LNCAP (cell line): ENCODE measurements around the gene EPS15.

ENCODE experiments used
- CTCF ChIP-seq: fragments of 450-650 bp; IDR thresholded peaks from 2 replicates; pipeline ENCODE4 v1.5.1; 2017; ENCODE audit warnings: mild to moderate bottlenecking

Gene EPS15

DNA sequence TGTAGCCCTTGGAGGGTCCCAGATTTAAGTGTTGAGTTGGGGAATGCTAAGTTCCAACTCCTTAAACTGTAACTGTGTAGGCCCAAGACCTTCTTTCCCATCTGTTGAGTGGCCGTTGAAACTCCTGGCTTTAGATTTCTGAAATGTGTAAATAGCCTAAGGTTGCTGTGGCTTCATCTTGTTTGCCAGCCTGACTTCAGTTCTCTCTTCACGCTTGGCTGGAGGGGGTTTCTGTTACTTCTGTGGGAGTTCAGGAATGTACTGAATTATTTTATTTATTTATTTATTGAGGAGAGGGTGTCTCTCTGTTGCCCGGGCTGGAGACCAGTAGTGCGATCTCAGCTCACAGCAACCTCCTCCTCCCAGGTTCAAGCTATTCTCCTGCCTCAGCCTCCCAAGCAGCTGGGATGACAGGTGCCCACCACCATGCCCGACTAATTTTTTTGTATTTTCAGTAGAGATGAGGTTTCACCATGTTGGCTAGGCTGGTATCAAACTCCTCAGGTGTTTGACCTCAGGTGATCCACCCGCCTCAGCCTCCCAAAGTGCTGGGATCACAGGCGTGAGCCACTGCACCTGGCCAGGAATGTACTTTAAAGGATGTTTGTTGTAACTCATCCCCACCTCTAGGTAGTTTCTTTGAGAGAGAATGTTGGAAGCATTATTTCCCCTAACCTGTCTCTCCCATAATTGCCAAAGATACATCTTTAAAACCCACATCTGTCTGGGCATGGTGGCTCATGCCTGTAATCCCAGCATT is 194.6 kb downstream of the EPS15 start:
- TF ChIP-seq CTCF: no peak

DNA sequence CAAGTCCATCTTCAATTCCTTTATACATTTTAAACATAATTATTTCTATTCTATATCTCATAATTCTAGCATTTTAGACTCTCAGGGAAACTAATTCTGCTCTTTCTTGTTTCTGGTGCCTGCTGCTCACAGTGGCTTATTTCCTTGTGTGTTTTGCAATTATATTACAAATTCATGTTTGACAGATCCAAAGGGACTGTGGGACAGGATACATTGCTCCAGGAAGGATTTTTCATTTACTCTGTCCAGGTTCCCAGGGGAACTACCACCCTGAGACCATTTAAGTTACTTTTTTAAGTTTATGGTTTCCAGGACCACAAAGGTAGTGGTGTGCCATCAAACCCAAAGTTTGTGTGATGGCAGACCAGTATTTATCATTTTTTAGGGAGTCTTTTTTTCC is 195.3 kb downstream of the EPS15 start:
- TF ChIP-seq CTCF: no peak

DNA sequence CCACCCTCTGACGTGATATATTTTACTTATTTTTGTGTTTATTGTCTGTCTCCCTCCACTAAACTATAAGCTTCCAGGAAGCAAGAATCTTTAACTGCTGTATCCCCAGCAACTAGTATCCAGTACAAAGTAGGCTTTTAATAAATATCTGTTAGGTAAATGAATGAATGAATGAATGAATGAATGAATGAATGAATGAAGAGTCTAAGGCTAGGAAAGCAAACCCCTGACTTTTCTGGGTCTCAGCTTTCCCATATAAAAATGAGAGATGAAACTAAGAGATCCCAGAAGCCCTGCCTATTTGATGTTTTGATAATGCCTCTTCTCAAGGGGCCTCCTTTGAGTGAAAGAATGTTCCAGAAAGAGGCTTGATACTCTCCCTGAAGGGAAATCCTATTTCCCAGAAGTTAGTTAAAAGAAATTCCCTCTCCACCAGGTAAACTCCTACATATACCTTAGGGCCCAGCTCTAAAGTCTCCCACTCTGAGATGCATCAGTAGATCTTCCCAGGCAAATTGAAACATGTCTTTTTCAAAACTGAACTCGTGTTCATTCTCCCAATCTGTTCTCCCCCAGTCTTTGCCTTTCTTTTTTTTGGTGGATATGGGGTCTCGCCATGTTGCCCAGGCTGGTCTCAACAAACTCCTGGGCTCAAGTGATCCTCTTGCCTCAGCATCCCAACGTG is 196.5 kb downstream of the EPS15 start:
- TF ChIP-seq CTCF: no peak

- no peak for TF ChIP-seq CTCF
These were observed 197.2 kb downstream of the EPS15 start for GRCh38 chr1:51321924-51322280.

DNA sequence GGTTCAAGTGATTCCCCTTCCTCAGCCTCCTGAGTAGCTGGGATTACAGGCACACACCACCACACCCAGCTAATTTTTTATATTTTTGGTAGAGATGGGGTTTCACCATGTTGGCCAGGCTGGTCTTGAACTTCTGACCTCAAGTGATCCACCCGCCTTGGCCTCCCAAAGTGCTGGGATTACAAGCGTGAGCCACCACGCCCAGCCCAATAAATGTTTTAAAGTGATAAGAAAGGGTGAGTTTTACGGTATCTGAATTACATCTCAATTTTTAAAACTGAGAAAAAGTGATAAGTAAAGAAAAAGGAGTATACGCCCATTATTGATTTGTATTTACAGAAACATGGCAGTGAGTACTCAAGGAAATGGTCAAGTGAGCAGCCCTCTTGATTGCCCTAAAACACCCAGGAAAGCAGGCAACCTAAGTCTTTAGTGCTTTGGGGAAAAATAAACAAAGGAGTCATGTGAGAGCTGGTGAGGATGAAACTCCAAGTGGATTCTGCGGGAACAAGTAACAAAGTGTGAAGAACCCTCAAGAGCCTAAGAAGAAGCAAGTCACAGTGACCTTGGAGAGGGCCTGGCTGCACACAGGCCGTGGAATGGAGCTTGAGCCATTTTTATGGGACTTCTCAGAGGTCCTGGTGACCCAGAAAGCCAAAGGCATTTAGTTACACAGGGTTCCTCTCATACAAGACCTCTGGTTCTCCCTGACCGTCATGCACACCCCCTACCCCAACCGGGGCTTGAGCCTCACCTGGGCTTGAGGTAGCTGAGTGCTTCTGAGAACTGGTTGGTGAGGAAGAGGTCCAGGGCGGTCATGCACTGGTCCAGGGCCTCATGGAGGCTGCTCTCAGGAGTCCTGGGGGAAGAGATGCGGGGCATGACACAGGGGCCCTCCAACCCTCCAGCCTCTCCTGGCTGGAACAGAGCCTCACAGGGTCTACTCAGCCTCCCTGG is 197.8 kb downstream of the EPS15 start:
- no peak for TF ChIP-seq CTCF

- TF ChIP-seq CTCF: no peak
These were observed 201.3 kb downstream of the EPS15 start for GRCh38 chr1:51317798-51318197.

DNA sequence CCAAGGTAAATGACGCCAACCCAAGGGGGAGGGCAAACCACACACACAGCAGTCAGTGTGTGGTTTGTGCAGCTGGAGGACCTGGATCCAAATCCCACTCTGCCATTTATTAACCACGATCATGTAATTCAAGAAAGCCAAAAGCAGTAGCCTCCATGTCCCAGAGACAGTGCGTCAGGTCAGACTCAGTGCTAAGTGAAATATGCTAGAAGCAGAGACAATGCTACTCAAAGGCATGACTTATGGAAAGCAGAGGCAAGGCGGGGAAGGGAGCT is 202.3 kb downstream of the EPS15 start:
- TF ChIP-seq CTCF: no peak
